A673 (cell line): ENCODE results near the gene HEPACAM2. TPM values are rescaled to one million over a fixed set of nuclear protein-coding genes. Genes with fewer than 3 reads are reported as not detected.

ENCODE experiments used
- BruUV-seq: library from RNA; stranded (reverse); fragments of 400-500 nt; replicated peaks from 2 replicates; lab custom pipeline; 2021; lab: Mats Ljungman, UMichigan
- CTCF ChIA-PET: fragments of 300-600 bp; sonication (Branson Sonifier 250); formaldehyde crosslinking; loops from one replicate; lab custom pipeline; 2022; ENCODE audit warnings: antibody characterized with exemption; lab: Charles Lee
- POLR2A ChIA-PET: fragments of 300-600 bp; sonication (Branson Sonifier 250); formaldehyde crosslinking; loops from one replicate; lab custom pipeline; 2022; ENCODE audit warnings: antibody characterized with exemption; ENCODE audit not compliant: low non-redundant PET; lab: Charles Lee
- DNase-seq: peaks from one replicate; pipeline ENCODE4 v3.0.0-alpha.2; 2015; ENCODE audit warnings: low spot score
- H3K27ac ChIP-seq: fragments of 200-600 bp; sonication (generic); 2 replicates; pipeline ENCODE4 v1.5.1; 2016; ENCODE audit warnings: mixed run types, low read depth, mild to moderate bottlenecking, mixed read lengths, antibody characterized with exemption, low read length; ENCODE audit not compliant: poor library complexity, severe bottlenecking
- H3K27me3 ChIP-seq: fragments of 200-600 bp; sonication (generic); replicated peaks from 2 replicates; pipeline ENCODE4 v1.6.1; 2017; ENCODE audit warnings: mixed run types, low read depth, mild to moderate bottlenecking, mixed read lengths, antibody characterized with exemption, low read length; ENCODE audit not compliant: insufficient read depth, poor library complexity
- H3K36me3 ChIP-seq: fragments of 200-600 bp; sonication (generic); 2 replicates; pipeline ENCODE4 v1.6.1; 2016; ENCODE audit warnings: mixed run types, mild to moderate bottlenecking, mixed read lengths, antibody characterized with exemption, low read length; ENCODE audit not compliant: insufficient read depth, poor library complexity, severe bottlenecking
- H3K4me1 ChIP-seq: fragments of 200-600 bp; sonication (generic); 2 replicates; pipeline ENCODE4 v1.6.1; 2017; ENCODE audit warnings: mixed run types, mild to moderate bottlenecking, mixed read lengths, antibody characterized with exemption, low read length; ENCODE audit not compliant: insufficient read depth, poor library complexity, severe bottlenecking
- H3K4me3 ChIP-seq: fragments of 200-600 bp; sonication (generic); 2 replicates; pipeline ENCODE4 v1.5.1; 2016; ENCODE audit warnings: low read depth, mixed run types, mild to moderate bottlenecking, mixed read lengths, low read length; ENCODE audit not compliant: poor library complexity, severe bottlenecking
- H3K9me3 ChIP-seq: fragments of 200-600 bp; sonication (generic); 2 replicates; pipeline ENCODE4 v1.6.1; 2016; ENCODE audit warnings: mixed run types, low read depth, mild to moderate bottlenecking, mixed read lengths, antibody characterized with exemption, low read length; ENCODE audit not compliant: poor library complexity, severe bottlenecking
- EZH2 ChIP-seq: fragments of 200-600 bp; sonication (generic); IDR thresholded peaks from 2 replicates; pipeline ENCODE4 v1.6.1; 2017; ENCODE audit warnings: borderline replicate concordance, low read depth, mild to moderate bottlenecking, mixed read lengths, antibody characterized with exemption, low read length; ENCODE audit not compliant: poor library complexity, severe bottlenecking
- intact Hi-C: fragments of 100-400 bp; cut with micrococcal nuclease; formaldehyde crosslinking; loops from one replicate; pipeline ENCODE4 v1.10.0; 2022; ENCODE audit not compliant: unreplicated experiment
- total RNA-seq: library from RNA; stranded (reverse); gene quantifications from 2 replicates; pipeline ENCODE4 v1.2.3, GENCODE V29; 2021
- TF ChIP-seq, protein P1 (sequence below): fragments of 300-800, 200-600 bp; sonication (generic); conservative IDR thresholded peaks from 2 replicates; pipeline ENCODE4 v1.5.1; 2017; ENCODE audit warnings: low read depth, mild to moderate bottlenecking, antibody characterized with exemption, low read length, moderate library complexity, mixed read lengths

Gene HEPACAM2
- total RNA-seq, 1 experiment from 2014 or later = not detected

DNA sequence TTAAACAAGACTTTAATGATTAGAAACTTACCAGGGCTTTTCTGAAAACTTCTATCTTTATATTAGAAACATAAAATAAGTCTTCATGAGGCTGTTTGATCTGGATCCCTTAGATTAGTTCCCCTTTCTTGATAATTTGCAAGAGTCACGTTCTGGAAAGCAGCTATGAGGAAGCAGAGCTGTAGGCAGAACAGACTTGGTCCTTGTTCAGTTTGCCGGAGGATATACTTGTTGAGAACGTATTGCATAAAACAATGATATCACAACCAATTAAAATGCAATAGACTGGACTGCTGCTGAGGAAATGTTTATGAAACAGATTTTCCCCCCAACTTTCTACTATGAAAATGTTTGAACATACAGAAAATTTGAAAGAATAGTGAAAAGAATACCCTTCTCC, 80.9 kb downstream of the HEPACAM2 start:
- H3K4me3 ChIP-seq = no peak overlapping the region
- ChIA-PET POLR2A (no interaction called here), CTCF (no interaction called here)
- H3K4me1 ChIP-seq = no peaks in the 10 kb centered on the region
- no peaks in the 10 kb centered on the region for H3K27me3 ChIP-seq
- H3K9me3 ChIP-seq = no peaks in the 10 kb centered on the region
- H3K27ac ChIP-seq = no peak overlapping the region
- TF ChIP-seq, protein P1, sequence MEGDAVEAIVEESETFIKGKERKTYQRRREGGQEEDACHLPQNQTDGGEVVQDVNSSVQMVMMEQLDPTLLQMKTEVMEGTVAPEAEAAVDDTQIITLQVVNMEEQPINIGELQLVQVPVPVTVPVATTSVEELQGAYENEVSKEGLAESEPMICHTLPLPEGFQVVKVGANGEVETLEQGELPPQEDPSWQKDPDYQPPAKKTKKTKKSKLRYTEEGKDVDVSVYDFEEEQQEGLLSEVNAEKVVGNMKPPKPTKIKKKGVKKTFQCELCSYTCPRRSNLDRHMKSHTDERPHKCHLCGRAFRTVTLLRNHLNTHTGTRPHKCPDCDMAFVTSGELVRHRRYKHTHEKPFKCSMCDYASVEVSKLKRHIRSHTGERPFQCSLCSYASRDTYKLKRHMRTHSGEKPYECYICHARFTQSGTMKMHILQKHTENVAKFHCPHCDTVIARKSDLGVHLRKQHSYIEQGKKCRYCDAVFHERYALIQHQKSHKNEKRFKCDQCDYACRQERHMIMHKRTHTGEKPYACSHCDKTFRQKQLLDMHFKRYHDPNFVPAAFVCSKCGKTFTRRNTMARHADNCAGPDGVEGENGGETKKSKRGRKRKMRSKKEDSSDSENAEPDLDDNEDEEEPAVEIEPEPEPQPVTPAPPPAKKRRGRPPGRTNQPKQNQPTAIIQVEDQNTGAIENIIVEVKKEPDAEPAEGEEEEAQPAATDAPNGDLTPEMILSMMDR = no peak
- no peak for TF ChIP-seq EZH2
- intact Hi-C loops = no loop called here
- DNase-seq = no peak
- H3K36me3 ChIP-seq = no peaks in the 10 kb centered on the region
- no TSS peak for BruUV-seq

DNA sequence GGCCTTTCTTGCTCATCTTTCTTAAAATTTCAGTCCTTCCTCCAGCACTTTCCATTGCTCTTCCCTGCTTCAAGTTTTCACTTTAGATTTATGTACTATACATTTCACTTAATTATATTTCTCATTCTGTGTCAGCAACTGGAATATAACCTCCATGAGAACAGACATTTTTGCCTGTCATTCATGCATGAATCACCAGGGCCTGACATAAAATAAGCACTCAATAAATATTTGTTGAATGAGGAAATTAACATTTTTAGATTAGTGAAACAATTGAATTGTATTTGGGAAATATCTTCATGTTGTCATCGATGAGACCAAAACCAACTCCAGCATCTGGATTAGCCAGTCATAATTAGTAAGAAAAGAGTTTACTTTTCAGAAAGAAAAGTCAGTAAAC, 84.1 kb downstream of the HEPACAM2 start:
- ChIA-PET CTCF (no interaction called here), POLR2A (no interaction called here)
- no peak overlapping the region for H3K27ac ChIP-seq
- TF ChIP-seq, protein P1 = no peak
- TF ChIP-seq EZH2 = no peak
- no peak for DNase-seq
- no peaks in the 10 kb centered on the region for H3K27me3 ChIP-seq
- H3K9me3 ChIP-seq = no peaks in the 10 kb centered on the region
- H3K36me3 ChIP-seq = no peaks in the 10 kb centered on the region
- no peak overlapping the region for H3K4me3 ChIP-seq
- no peaks in the 10 kb centered on the region for H3K4me1 ChIP-seq
- BruUV-seq = no TSS peak
- intact Hi-C loops = no loop called here

DNA sequence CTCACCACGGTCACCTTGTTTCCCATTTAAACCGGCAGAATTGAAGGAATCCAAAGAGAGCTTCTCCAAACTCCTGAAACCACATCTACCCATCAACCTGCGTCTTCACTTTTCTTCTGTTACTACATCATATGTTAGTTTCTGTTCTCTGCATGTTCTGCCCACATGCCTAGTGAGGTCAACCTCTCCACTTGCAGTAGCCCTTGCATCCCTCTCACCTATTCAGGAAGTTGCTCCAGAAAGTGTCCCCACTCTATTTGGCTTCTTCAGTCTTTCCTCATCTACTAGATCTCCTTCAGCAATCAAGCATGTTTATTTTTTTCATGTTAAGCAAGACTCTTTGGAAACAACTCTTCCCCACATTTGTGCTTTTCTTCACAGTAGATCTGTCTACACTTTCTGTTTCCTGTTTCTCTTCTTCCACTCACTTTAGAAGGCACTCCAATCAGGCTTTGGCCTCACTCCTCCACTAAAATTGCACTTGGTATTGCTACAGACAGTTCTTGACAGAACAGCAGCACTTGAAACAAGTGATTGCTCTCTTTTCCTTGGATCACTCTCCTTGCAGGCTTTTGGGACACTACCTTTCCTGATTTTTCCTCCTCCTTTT, 85.6 kb downstream of the HEPACAM2 start:
- H3K9me3 ChIP-seq = no peaks in the 10 kb centered on the region
- TF ChIP-seq EZH2 = no peak
- no peak overlapping the region for H3K4me3 ChIP-seq
- H3K4me1 ChIP-seq = no peaks in the 10 kb centered on the region
- no peak overlapping the region for H3K27ac ChIP-seq
- no TSS peak for BruUV-seq
- H3K36me3 ChIP-seq = no peaks in the 10 kb centered on the region
- POLR2A ChIA-PET = no interaction called here
- intact Hi-C loops = no loop called here
- CTCF ChIA-PET = no interaction called here
- H3K27me3 ChIP-seq = no peaks in the 10 kb centered on the region
- no peak for DNase-seq

DNA sequence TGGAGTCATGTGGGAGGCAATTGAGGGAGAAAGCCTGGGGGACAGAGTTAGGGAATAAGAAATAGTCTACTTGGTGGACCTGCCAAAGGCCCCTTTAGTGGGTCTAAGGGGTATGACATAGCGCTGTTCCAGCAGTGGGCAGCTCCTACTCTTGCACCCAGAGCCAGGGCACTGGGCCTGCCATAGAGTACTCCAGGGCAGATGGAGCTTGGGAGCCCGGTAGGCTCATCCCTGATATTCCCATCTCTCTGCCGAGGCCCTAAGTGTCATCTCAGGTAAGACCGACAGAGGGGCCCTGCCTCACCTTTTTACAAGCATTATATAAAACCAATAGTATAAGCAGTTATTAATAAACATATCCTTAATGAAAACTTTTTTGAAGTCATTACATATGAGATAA, 87.7 kb downstream of the HEPACAM2 start:
- ChIA-PET CTCF (no interaction called here), POLR2A (no interaction called here)
- Histone ChIP-seq H3K27ac (no peak overlapping the region), H3K4me3 (no peak overlapping the region), H3K27me3 (peaks cover 17% of the 10 kb centered on the region), H3K9me3 (no peaks in the 10 kb centered on the region), H3K36me3 (no peaks in the 10 kb centered on the region), H3K4me1 (no peaks in the 10 kb centered on the region)
- no peak for TF ChIP-seq EZH2
- TF ChIP-seq, protein P1 = no peak
- intact Hi-C loops = no loop called here
- BruUV-seq = no TSS peak
- no peak for DNase-seq
